T-helper 22 cell (primary cell): ENCODE measurements around the gene METTL24.

Experiments used
- DNase-seq: peaks from one replicate; pipeline ENCODE4 v3.0.0-alpha.2; 2020; ENCODE audit warnings: low read depth

The METTL24 gene

GRCh38 chr6:110195639-110196038 lies 162.5 kb downstream of the METTL24 start:
- no peak for DNase-seq
